NK-92 (cell line): ENCODE results near the gene MATN3.
"Not testable (repeated sequence)": the region's sequence is repeated elsewhere in the genome, so short reads cannot be mapped to it uniquely, and the experiment has no call there.

Source experiments
- DNase-seq: peaks from one replicate; lab custom pipeline; 2025; ENCODE audit not compliant: unreplicated experiment; lab: John Stamatoyannopoulos, UW

MATN3 gene, protein sequence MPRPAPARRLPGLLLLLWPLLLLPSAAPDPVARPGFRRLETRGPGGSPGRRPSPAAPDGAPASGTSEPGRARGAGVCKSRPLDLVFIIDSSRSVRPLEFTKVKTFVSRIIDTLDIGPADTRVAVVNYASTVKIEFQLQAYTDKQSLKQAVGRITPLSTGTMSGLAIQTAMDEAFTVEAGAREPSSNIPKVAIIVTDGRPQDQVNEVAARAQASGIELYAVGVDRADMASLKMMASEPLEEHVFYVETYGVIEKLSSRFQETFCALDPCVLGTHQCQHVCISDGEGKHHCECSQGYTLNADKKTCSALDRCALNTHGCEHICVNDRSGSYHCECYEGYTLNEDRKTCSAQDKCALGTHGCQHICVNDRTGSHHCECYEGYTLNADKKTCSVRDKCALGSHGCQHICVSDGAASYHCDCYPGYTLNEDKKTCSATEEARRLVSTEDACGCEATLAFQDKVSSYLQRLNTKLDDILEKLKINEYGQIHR

DNA sequence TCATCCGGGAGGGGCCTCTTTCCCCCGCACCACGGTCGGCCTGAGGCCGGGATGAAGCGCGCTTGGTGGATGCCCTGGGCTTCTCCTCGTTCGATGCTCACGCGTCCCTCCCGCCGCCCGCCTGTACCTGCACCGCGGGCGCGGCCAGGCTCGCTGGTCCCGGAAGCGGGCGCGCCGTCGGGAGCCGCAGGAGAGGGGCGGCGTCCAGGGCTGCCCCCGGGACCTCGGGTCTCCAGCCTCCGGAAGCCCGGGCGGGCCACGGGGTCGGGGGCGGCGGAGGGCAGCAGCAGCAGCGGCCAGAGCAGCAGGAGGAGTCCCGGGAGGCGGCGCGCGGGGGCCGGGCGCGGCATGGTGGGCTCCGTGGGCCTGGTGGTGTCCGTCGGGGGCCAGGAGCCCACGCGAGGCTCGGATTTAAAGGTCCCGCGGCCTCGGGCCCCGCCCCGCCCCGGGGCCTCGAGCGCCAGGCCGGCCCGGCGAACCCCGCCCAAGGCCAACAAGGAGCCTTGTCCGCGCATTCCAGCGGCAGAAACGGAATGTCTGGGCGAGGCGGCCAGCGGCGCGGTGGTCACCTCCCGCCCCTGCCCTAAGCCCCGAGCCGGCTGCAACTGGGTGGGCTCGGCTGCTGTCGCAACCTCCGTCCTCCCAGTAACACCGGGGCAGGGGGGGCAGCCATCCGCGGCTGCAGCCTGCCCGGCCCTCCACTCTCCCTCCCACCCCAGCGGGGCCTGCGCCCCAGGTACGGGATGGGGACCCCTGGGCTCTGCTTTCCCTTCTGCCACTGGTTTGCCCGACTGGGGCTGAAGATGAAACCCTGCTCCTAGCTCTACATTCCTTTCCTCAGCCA is at the start of gene MATN3:
Gene MATN3 (minus strand): TSS at position 387 of the 844 bp plus-strand sequence. CDS start 37 bp downstream, at position 350.
- no peak for DNase-seq

DNA sequence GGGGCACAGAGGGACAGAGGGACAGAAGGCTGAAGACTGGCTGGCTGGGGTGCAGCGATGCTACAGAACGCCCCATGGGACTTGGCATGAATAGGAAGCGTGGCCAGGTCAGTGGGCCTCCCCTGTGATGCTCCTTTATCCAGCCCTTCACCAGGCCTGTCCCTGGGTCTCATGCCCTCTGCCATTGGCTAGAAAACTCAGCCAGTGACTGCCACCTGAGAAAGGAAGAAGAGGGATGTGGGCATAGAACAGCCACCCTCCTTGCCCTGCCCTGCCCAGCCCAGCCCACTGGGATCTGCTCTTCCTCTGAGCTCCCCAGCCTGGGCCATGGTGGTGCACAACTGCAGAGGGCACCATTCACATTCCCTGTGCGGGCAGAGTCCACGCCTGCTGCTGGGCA is 49.5 kb upstream of the MATN3 start:
- DNase-seq, result no peak

- DNase-seq, result no peak
Observed at GRCh38 chr2:20061476-20061875, 49.0 kb upstream of the MATN3 start.

DNA sequence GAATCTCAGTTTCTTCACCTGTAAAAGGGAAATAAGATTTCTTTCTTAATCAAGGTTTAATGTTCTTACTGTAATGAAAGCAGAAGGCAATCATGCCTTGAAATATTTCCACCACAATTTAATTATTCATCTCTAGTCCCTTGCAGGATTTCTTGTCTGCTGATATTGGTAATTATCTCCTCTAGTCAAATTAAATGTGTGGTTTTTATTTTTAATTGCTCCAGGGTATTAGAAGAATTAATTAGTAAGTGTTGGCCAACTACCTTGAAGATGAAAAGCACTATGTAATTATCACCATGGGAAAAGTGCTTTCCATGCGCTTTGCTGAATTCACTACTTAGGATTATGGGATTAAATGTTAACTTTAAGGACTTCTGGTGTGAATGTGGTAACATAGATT is 47.6 kb upstream of the MATN3 start:
- DNase-seq, result no peak

- DNase-seq, result no peak
Observed at GRCh38 chr2:20057268-20057667, 44.8 kb upstream of the MATN3 start.

GRCh38 chr2:20054931-20055330 is 42.5 kb upstream of the MATN3 start:
- no peak for DNase-seq

DNA sequence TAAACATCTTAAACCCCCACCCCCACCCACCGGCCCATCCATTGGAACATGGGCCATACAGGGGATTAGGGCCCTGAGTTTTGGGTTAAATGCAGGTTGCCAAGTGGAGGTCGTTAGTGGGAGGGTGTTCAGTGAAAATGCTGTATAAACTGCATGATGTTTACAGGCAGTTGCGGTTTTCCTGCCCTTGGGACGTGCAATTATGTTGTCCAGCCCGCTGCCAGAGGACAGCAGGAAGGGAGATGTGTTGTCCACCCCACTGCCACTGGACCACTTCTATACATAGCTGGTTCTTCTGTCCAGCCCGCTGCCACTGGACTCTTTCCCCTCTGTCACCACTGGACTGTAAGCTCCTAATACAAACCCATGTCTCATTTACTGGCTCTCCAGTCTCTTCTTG is 41.7 kb upstream of the MATN3 start:
- no peak for DNase-seq

GRCh38 chr2:20052861-20053281 is 40.4 kb upstream of the MATN3 start:
- no peak for DNase-seq

GRCh38 chr2:20052229-20052851 is 39.9 kb upstream of the MATN3 start:
- DNase-seq, result no peak

DNA sequence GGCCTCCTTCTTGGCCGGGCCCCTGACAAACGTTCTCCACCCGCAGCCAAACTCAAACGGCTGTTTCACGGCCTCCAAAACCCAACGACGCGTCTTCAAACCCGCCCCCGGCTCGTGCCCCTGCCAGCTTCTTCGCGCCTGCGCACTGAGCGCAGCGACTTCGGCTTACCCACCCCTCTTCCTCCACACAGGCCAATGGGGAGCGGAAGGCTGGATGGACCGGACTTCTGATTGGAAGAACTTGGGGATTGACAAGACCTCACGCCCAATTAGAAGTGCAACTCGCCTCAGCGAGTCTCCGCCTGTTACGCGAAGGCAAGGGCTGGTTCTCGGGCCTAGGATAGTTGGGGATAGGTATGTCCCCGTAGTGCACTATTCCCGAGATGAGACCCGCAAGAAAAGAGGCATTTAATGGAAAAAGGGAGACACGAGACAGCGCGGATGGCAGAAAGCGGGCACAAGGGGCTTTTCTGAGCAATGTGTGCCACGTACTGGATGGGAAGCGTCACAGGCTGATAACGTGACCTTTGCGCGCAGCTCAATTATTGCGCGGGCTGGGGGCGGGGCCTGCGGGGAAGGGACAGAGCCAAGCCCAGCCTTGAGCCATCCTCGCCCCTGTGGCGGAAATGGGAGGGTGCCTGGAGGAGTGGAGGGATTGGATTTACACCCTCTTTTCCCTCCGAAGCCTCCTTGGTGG is 39.2 kb upstream of the MATN3 start, which contains the start of gene LAPTM4A:
Gene LAPTM4A (minus strand): TSS at position 97 of the 697 bp plus-strand sequence. CDS start 108 bp downstream, outside the sequence.
- DNase-seq, result peak; percentile 90

- no peak for DNase-seq
Observed at GRCh38 chr2:20050646-20051531, 38.4 kb upstream of the MATN3 start.

- DNase-seq, result no peak
Observed at GRCh38 chr2:20050104-20050645, 37.7 kb upstream of the MATN3 start.

DNA sequence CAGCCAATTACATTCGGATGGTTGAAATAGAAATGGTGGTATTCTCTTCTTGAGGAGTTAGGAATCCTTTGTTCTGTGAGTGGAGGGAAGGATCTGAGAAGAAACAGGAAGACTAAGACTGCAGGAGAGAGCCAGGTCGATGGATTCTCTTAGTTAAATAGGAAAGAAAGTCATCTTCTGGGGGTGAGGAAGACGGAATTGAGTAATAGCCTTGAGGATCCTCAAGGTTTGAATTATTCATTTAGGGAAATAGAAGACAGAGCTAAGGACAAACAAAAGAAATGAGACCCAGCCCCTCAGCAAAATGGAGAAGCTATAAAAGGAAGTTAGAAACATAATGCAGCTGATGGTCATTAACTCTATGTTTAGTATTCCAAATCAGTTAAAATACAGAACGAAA is 37.2 kb upstream of the MATN3 start:
- no peak for DNase-seq

GRCh38 chr2:20048488-20049448 is 36.3 kb upstream of the MATN3 start:
- no peak for DNase-seq

- DNase-seq, result not testable (repeated sequence)
Observed at GRCh38 chr2:20045712-20046292, 33.3 kb upstream of the MATN3 start.

- DNase-seq, result no peak
Observed at GRCh38 chr2:20044778-20045177, 32.3 kb upstream of the MATN3 start.

DNA sequence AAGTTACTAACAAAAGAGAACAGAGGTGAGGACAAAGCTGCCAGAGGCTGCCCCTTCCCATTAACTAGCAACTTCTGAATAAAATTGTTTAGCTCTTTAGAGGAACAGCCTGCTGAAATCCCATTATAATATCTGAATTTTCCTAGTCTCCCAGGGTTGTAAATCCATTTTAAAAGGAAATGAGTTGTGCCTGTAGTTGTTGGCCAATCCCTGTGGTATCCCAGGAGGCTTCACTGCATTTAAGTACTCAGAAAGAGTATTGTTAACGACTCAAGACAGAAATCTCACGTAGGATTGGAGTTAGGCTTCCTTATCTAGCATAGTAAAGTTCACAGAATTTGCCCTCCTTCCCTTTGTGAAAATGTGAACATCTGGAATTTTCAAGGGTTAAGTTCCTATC is 30.1 kb upstream of the MATN3 start:
- no peak for DNase-seq
